Measurements from ENCODE around the gene SETBP1.

Gene SETBP1

DNA sequence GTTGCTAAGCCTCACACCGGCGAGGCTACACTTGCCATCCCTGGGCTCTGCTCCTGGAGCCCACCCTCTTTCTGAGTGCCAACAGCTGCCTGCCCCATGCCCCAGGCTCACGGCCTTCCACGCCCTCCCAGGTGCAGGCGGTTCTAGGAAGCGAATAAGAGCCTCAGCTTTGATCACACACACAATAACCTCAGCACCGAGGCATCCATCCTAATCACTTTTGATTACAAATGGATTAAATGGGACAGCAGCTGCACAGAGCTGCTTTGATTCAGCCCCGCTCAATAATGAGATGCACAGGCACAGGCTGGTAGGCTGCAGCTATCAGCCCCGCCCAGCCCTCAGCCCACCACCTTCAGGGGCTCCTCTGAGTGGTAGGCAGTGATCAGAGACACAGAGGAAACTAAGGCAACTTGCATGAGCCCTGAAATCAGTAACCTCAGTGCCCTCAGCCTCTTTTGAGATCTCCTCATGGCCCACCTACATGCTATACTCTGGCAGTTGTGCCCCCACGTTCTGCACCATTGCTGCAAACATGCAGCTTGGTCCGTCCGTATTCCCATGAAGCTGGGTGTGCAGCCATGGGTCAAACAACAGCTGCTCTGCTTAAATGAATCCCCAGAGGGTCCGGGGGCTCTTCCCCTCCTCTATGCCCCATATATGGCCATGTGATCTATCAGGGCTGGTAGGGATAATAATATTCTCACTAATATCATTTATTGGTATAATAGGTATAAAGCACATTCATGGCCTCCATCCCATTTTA, 171.4 kb downstream of the SETBP1 start:
- ATAC-seq (replicated peaks) (no peak), DNase-seq (no peak)
- H3K4me1 Mint-ChIP-seq (ENCODE audit: low read depth in 2 of 2): peaks cover 0 to 4% of the 10 kb centered on the region in 2 donors
- no peak overlapping the region for H3K27ac Mint-ChIP-seq
- no peaks in the 10 kb centered on the region for H3K27me3 Mint-ChIP-seq
- H3K36me3 Mint-ChIP-seq (ENCODE audit: insufficient read depth): peaks cover 3% of the 10 kb centered on the region
- H3K9me3 Mint-ChIP-seq: no peaks in the 10 kb centered on the region
- H3K4me3 Mint-ChIP-seq: no peak overlapping the region

- Mint-ChIP-seq H3K27ac (no peak overlapping the region), H3K4me1 (ENCODE audit: low read depth in 2 of 2) (peaks cover 0 to 4% of the 10 kb centered on the region in 2 donors), H3K36me3 (ENCODE audit: insufficient read depth) (peaks cover 3% of the 10 kb centered on the region), H3K9me3 (no peaks in the 10 kb centered on the region), H3K27me3 (no peaks in the 10 kb centered on the region), H3K4me3 (no peak overlapping the region)
- DNase-seq: no peak
- no peak for ATAC-seq (replicated peaks)
Observed at GRCh38 chr18:44852818-44853217, 172.1 kb downstream of the SETBP1 start.

DNA sequence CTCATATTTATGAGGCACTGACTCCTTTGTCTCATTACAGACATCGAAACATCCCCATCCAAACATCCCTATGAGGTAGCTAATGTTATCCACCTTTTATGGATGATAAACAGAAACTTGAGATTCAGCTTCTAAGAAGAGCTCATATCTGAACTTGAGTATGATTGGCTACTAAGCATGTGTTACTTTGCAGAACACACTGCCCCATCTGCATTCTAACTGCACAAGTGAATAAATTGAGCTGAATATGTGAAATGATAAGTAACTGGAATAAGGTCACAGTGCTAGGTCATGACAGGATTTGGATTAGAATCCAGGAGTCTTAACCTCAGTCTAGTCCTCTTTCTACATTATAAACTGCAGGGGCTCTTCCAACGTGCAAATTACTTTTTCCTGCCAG, 172.7 kb downstream of the SETBP1 start:
- Mint-ChIP-seq H3K27ac (no peak overlapping the region), H3K27me3 (no peaks in the 10 kb centered on the region), H3K4me1 (ENCODE audit: low read depth in 2 of 2) (no peaks in the 10 kb centered on the region), H3K4me3 (no peak overlapping the region), H3K36me3 (ENCODE audit: insufficient read depth) (peaks cover 3% of the 10 kb centered on the region), H3K9me3 (no peaks in the 10 kb centered on the region)
- DNase-seq (no peak), ATAC-seq (replicated peaks) (no peak)

DNA sequence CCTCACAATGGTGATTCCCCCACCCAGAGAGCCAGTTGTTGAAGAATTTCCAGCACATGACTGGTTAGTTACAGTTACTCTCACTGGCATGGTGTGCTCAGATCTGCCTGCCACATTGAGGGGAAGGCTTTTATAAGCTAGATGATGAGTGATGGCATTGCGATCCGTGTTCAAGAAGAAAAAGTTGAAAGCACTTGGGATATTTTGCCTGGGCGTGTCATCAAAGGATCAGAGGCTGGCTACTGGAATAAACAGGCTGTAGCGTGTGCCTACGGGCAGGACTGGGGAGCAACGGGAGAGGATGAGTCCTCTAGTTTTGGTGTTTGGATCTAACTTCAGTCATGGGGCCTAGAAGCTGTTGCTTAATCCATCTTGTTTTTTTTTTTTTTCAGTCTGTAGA, 175.0 kb downstream of the SETBP1 start:
- Mint-ChIP-seq H3K27ac (no peak overlapping the region), H3K4me3 (no peak overlapping the region), H3K27me3 (no peaks in the 10 kb centered on the region), H3K9me3 (no peaks in the 10 kb centered on the region), H3K36me3 (ENCODE audit: insufficient read depth) (peaks cover 3% of the 10 kb centered on the region), H3K4me1 (ENCODE audit: low read depth in 2 of 2) (no peaks in the 10 kb centered on the region)
- no peak for DNase-seq
- no peak for ATAC-seq (replicated peaks)

GRCh38 chr18:44856157-44856556, 175.5 kb downstream of the SETBP1 start:
- no peaks in the 10 kb centered on the region for H3K9me3 Mint-ChIP-seq
- H3K4me3 Mint-ChIP-seq: no peak overlapping the region
- peaks cover 3% of the 10 kb centered on the region for H3K36me3 Mint-ChIP-seq (ENCODE audit: insufficient read depth)
- ATAC-seq (replicated peaks) (no peak), DNase-seq (no peak)
- H3K27ac Mint-ChIP-seq: no peak overlapping the region
- H3K27me3 Mint-ChIP-seq: no peaks in the 10 kb centered on the region
- no peaks in the 10 kb centered on the region for H3K4me1 Mint-ChIP-seq (ENCODE audit: low read depth in 2 of 2)

DNA sequence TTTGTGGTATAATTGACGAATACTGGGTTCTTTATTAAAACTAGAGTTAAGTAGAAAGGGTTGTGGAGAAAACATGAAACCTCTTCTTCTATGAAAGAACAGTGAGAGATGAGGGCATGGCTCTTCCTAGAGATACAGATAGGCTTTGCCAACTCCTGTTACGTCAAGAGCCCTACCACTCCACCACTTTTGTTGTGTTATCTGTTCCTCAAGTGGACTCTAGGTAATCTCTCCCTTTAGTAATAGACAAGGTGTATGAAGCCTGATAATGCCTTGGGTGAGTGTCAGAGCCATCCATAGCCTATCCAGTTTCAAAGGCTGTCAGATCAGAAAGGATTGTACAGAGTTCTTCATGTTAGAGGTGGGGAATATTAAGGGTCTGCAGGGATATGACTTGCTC, 176.4 kb downstream of the SETBP1 start:
- Mint-ChIP-seq H3K27me3 (no peaks in the 10 kb centered on the region), H3K27ac (no peak overlapping the region), H3K36me3 (ENCODE audit: insufficient read depth) (no peaks in the 10 kb centered on the region), H3K4me3 (no peak overlapping the region), H3K9me3 (no peaks in the 10 kb centered on the region), H3K4me1 (ENCODE audit: low read depth in 2 of 2) (no peaks in the 10 kb centered on the region)
- ATAC-seq (replicated peaks): no peak
- no peak for DNase-seq

DNA sequence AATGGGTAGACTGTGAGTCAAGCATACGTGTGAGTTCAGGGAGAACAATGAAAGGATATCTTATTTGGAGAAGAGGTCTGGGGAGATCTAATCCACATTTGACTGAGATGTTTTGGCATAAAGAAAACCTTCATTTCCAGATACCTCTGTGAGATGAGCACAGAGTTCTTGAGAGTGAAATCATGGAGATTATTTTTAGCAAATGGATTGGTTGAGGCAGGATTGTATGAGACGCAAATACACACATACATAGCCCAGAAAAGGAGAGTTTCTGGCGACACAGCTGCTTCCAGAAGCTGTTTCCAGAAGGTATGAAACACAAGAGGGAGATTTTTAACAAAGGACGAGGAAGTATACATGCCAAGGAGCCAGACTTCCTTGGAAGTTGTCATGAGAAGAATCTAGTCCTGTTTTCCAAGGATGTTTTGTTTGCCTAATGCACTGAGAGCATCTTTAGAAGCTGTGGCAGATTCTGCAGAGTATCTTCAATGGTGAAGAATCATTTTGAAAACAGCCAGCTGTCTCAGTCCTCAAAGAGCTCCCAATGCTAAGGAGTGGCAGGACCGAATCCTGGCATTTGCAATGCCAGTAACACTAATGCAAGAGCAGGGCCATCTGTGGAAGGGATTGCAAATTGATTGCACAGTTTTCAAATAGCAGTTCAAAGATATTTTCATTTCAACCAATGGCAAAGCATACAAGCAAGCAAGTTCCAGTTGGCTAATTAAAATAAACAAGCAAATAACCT, 177.2 kb downstream of the SETBP1 start:
- DNase-seq (no peak), ATAC-seq (replicated peaks) (no peak)
- Mint-ChIP-seq H3K27me3 (no peaks in the 10 kb centered on the region), H3K4me3 (no peak overlapping the region), H3K27ac (no peak overlapping the region), H3K4me1 (ENCODE audit: low read depth in 2 of 2) (peaks cover 0 to 1% of the 10 kb centered on the region in 2 donors), H3K9me3 (no peaks in the 10 kb centered on the region), H3K36me3 (ENCODE audit: insufficient read depth) (no peaks in the 10 kb centered on the region)

DNA sequence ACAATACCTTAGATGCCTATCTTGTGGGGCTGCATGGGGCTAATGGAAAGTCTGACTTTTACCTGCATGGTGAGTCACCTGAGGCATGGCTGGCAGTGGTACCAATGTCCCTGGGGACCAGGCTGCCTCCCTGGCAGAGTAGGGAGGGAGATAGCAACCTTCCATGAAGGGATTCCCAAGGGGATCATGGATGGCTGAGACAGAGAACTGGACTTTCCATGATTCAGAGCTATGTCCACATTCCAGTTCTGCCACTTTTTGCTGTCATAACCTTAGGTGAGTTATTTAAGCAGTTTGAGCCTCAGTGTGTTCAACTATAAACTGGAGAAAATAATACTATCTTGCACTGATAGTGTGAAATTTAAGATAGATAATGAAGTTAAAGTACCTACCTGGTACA, 178.6 kb downstream of the SETBP1 start:
- ATAC-seq (replicated peaks) (no peak), DNase-seq (no peak)
- Mint-ChIP-seq H3K36me3 (ENCODE audit: insufficient read depth) (no peaks in the 10 kb centered on the region), H3K9me3 (no peaks in the 10 kb centered on the region), H3K27me3 (no peaks in the 10 kb centered on the region), H3K4me1 (ENCODE audit: low read depth in 2 of 2) (peaks cover 0 to 1% of the 10 kb centered on the region in 2 donors), H3K4me3 (no peak overlapping the region), H3K27ac (no peak overlapping the region)

- H3K27me3 Mint-ChIP-seq: no peaks in the 10 kb centered on the region
- no peaks in the 10 kb centered on the region for H3K9me3 Mint-ChIP-seq
- peaks cover 2% of the 10 kb centered on the region for H3K36me3 Mint-ChIP-seq (ENCODE audit: insufficient read depth)
- H3K4me1 Mint-ChIP-seq (ENCODE audit: low read depth in 2 of 2): peaks cover 0 to 1% of the 10 kb centered on the region in 2 donors
- no peak for DNase-seq
- no peak overlapping the region for H3K4me3 Mint-ChIP-seq
- H3K27ac Mint-ChIP-seq: no peak overlapping the region
- ATAC-seq (replicated peaks): no peak
Observed at GRCh38 chr18:44859751-44860439, 179.2 kb downstream of the SETBP1 start.

DNA sequence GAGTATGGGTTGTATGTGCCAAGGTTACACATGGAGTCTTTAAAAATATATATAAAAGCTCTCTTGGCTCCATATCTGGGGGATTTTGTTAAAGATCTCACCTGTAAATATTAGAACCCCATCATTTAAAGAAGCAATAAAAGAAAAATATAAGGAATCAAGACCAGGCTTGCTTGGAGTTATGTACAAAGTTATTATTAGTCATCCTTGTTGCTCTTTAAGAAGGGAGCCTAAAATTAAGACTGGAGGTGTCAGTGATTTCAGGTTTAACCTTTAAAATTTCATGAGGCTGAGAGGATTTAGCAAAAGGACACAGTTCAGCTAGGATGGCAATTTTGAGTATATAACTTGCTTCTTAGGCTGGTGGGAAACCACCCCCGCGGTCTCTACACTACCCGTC, 181.4 kb downstream of the SETBP1 start:
- peaks cover 7 to 16% of the 10 kb centered on the region in 2 donors for H3K4me1 Mint-ChIP-seq (ENCODE audit: low read depth in 2 of 2)

DNA sequence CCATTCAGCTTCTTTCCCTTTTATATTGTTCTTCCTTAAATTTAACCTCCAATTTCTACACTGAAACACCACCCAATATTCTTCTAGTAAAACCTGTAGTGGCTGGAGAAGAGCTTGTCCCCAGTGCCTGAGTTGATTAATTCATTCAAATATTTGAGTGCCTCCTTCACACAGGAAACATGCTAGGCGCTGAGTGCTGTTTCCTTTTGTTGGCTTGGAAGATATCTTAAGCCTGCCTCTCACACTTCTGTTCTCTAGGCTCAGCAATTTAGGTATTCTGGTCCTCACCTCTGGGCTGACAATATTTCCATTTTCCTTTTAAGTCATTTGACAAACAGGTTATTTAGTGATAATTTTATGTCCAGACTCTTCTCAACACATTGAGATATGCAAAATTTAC, 185.4 kb downstream of the SETBP1 start:
- Mint-ChIP-seq H3K4me3 (no peak overlapping the region), H3K36me3 (ENCODE audit: insufficient read depth) (peaks cover 3% of the 10 kb centered on the region), H3K27me3 (no peaks in the 10 kb centered on the region), H3K27ac (no peak overlapping the region), H3K9me3 (no peaks in the 10 kb centered on the region), H3K4me1 (ENCODE audit: low read depth in 2 of 2) (peaks cover 8 to 16% of the 10 kb centered on the region in 2 donors)
- no peak for DNase-seq
- ATAC-seq (replicated peaks): peak; percentile 39

More for the DNA sequence above, 181.4 kb downstream of the SETBP1 start:
- H3K4me3 Mint-ChIP-seq: no peak overlapping the region
- H3K9me3 Mint-ChIP-seq: no peaks in the 10 kb centered on the region
- no peaks in the 10 kb centered on the region for H3K27me3 Mint-ChIP-seq
- no peak overlapping the region for H3K27ac Mint-ChIP-seq
- H3K36me3 Mint-ChIP-seq (ENCODE audit: insufficient read depth): peaks cover 2% of the 10 kb centered on the region
- DNase-seq: no peak
- ATAC-seq (replicated peaks): no peak

DNA sequence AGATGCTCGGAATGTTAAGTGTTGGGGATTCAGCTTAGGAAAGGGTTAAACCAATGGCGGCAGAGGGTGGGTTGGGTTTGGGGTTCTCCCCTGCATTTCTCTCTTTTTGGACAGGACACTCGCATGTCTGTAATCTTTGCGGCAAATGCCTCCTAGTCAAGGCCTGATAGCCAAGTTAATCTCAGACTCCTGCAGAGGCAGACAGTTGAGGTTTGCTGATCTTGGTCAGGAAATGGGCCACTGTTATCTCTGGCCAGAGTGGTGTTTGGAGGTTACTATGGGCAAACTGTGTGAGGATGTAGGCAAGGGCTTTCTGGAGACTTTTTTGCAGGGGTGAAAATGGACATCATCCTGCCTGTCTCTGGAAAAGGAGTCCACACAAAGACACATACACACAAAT, 188.8 kb downstream of the SETBP1 start:
- peaks cover 12 to 22% of the 10 kb centered on the region in 2 donors for H3K4me1 Mint-ChIP-seq (ENCODE audit: low read depth in 2 of 2)
- no peak for DNase-seq

DNA sequence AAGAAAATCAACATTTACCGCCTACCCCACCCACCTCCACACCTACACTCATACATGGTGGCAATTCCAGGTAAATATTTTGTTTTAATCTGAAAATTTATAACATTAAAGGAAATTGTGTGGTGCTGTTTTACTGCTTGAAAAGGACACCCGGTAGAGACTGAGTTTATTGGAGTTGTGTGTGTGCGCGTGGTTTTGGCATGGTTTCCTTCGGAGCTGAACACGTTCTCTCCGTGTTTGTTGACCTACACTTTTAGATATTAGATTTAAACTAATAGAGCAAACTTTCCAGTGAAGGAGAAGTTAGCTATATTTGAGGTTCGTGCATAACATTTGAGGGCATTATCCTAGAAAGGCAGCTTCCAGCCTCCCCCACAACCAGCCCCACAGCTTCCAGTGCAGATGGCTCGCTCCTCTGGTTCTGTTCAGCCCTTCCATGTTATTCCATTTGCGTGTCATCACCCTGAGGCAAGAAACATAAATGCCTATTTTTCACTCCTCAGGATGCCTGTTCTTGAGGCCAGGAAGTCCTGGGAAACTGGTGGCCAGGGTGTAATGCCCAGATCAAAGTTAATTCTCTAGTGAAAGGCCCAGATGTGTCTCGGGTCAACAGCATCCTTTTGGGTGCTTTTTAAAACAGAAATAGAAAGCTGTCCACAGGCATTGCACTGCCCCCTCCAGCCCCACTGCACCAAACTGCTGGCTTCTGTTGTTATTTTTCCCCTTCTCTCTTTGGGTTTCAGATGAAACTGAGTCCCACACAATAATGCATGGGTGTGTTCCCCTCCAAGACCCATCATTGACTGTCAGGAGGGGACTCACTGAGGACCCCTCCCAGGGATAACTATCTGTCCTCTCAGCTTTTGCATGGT, 190.2 kb downstream of the SETBP1 start:
- DNase-seq: no peak
- peak overlapping the region in 1 of 2 donors; percentile 59 for H3K27ac Mint-ChIP-seq
- ATAC-seq (replicated peaks): no peak
- peaks cover 3% of the 10 kb centered on the region for H3K36me3 Mint-ChIP-seq (ENCODE audit: insufficient read depth)
- peaks cover 11 to 15% of the 10 kb centered on the region in 2 donors for H3K4me1 Mint-ChIP-seq (ENCODE audit: low read depth in 2 of 2)
- no peak overlapping the region for H3K4me3 Mint-ChIP-seq
- H3K9me3 Mint-ChIP-seq: no peaks in the 10 kb centered on the region
- H3K27me3 Mint-ChIP-seq: no peaks in the 10 kb centered on the region

More for the DNA sequence above, 188.8 kb downstream of the SETBP1 start:
- Mint-ChIP-seq H3K36me3 (ENCODE audit: insufficient read depth) (peaks cover 5% of the 10 kb centered on the region), H3K9me3 (no peaks in the 10 kb centered on the region), H3K4me3 (no peak overlapping the region), H3K27me3 (no peaks in the 10 kb centered on the region), H3K27ac (no peak overlapping the region)
- no peak for ATAC-seq (replicated peaks)
